ENCODE data around the gene ZNF784. TPM values are rescaled to one million over a fixed set of nuclear protein-coding genes. Genes with fewer than 3 reads are reported as not detected.

Gene ZNF784
- total RNA-seq, 3 donors from 2014 or later, result 3.3 to 3.4 (median 3.4) TPM

DNA sequence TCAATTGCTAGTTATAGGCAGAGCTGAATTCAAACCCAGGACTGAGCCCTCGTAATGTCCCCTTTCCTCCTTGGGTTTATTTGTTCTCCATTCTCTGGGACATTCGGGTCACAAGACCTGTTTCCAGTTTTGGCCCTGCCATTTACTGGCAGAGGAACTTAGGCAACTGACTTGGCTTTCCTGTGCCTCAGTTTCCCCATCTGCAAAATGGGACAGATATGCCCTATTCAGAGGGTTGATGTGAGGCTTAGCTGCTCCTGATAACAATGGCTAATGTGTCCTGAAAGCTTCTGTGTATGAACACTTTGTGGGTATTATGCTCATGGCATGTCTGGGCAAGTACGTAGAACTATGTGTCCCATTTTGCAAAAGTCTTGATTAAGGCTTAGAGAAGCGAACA lies 23.3 kb downstream of the ZNF784 start:
- DNase-seq, result no peak
- Mint-ChIP-seq H3K36me3 (ENCODE audit: insufficient read depth) (peaks cover 13% of the 10 kb centered on the region), H3K4me1 (ENCODE audit: low read depth) (peaks cover 26% of the 10 kb centered on the region), H3K9me3 (no peaks in the 10 kb centered on the region), H3K27me3 (ENCODE audit: low read depth) (no peaks in the 10 kb centered on the region), H3K4me3 (peak overlapping the region; percentile 77)
- ATAC-seq, result no peak

DNA sequence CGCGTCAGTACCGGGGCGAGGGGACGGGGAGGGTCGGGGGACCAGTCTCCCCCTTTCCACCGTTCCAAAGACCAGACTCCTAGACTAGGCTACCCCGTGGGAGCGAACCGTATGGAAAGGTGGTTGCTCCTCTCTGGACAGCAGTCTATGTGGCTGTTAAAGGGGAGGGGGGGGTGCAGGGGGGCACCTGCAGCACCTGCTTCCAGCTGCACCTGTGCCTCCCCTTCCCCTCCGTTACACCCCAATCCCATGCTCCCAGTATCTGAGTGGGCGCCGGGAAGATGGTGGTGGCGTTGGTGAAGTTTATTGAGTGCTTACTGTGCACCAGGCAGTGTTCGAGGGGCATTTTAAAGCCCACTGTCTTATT lies 23.7 kb downstream of the ZNF784 start:
- peaks cover 18% of the 10 kb centered on the region for H3K36me3 Mint-ChIP-seq (ENCODE audit: insufficient read depth)
- H3K4me3 Mint-ChIP-seq, result peak overlapping the region; percentile 77
- H3K9me3 Mint-ChIP-seq, result peaks cover 2% of the 10 kb centered on the region

DNA sequence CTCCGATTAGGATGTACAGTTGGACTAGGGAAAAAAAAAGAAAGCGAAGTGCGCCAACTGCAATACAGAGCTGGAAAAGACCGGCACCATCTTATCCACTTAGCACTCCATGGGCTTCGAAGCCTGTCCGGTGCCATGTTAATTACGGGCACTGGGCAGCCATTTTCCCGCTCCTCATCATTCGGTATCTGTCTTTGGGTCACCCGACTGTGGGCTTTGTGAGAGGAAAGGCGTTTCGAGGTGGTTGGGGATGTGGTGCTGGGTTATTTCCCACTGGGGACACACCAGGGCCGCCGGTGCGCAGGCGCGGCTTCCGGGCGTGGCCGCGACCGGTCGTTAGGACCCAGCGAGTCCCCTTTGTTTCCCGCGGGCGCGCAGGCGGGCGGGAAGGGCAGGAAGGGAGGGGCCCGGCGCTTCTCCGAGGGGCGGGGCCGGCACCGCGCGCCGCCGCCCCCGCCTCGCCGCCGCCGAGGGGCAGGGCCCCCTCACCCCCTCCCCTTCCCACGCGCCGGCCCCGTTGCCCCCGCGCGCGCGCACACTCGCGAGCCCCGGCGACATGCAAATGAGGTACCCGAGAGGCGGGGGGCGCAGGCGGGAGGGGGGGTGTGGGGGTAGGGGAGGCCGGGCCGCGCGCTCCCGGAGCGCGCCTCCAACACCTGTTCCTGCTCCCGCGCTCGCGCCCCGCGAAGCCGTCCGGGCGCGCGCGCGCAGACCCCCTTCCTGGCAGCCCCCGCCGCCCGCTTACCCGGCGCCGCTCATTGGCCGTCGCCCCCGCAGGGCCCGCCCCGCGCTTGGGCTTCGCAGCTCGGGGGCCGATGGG lies 24.3 kb downstream of the ZNF784 start, which contains the start of gene ZNF524:
TSS of gene ZNF524 (plus strand) at position 447 of the 820 bp plus-strand sequence. CDS start 1,825 bp downstream, outside the sequence.
- peak; percentile 62 to 63 for ATAC-seq
- peaks cover 24% of the 10 kb centered on the region for H3K36me3 Mint-ChIP-seq (ENCODE audit: insufficient read depth)
- H3K9me3 Mint-ChIP-seq, result peaks cover 8% of the 10 kb centered on the region
- peaks cover 24% of the 10 kb centered on the region for H3K4me1 Mint-ChIP-seq (ENCODE audit: low read depth)
- DNase-seq, result peak; percentile 77
- H3K4me3 Mint-ChIP-seq, result peak within 1 kb of the TSS; percentile 97
- no peaks in the 10 kb centered on the region for H3K27me3 Mint-ChIP-seq (ENCODE audit: low read depth)

More for the DNA sequence above, 23.7 kb downstream of the ZNF784 start:
- DNase-seq, result no peak
- no peaks in the 10 kb centered on the region for H3K27me3 Mint-ChIP-seq (ENCODE audit: low read depth)
- ATAC-seq, result no peak
- peaks cover 25% of the 10 kb centered on the region for H3K4me1 Mint-ChIP-seq (ENCODE audit: low read depth)

- ATAC-seq (peak; percentile 80 to 81), DNase-seq (peak; percentile 94)
- Mint-ChIP-seq H3K36me3 (ENCODE audit: insufficient read depth) (peaks cover 28% of the 10 kb centered on the region), H3K4me1 (ENCODE audit: low read depth) (peaks cover 21% of the 10 kb centered on the region), H3K9me3 (peaks cover 11% of the 10 kb centered on the region), H3K27me3 (ENCODE audit: low read depth) (no peaks in the 10 kb centered on the region), H3K4me3 (peak within 1 kb of the TSS; percentile 97)
Measured at GRCh38 chr19:55599468-55599841, 24.9 kb downstream of the ZNF784 start, which contains the start of gene FIZ1. Gene FIZ1 (minus strand): TSS chr19:55599517. CDS start chr19:55597865, 1,652 bp downstream.

DNA sequence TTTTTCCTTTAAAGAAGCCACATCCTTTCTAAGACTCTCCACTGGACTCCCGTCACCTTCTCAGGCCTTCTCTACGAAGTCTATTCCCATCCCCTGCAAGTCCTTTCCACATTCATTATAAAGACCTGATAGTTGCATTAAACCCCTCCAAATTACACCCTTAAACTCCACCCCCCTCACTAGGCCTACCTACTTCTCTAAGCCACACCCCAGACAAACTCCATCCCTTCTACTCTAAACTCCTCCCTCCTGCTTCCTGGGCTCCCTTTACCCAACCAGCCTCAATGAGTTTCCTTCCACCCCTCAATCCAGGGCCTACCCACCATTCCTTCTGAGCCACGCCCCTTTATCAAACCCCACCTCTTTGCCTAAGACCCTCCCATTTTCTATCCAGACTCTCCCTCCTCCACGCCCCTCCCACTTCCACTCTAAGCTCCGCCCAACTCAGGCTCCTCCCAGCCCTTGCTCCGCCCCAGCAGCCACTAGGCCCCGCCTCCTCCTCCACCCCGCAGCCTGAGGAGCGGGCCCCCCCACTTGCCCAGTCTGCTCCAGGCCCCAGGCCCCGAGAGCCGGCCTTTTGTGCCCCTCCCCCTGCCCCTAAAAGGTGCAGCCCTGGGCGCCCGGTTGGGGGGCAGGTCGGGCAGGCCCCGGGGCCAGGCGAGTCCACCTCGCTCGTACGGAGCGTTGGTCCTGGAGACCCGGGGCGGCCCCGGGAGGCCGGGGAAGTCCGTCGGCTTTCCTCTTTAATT lies 25.5 kb downstream of the ZNF784 start:
- peak; percentile 72 to 76 for ATAC-seq
- Mint-ChIP-seq H3K4me3 (peak overlapping the region; percentile 97), H3K27me3 (ENCODE audit: low read depth) (no peaks in the 10 kb centered on the region), H3K4me1 (ENCODE audit: low read depth) (peaks cover 19% of the 10 kb centered on the region), H3K36me3 (ENCODE audit: insufficient read depth) (peaks cover 28% of the 10 kb centered on the region), H3K9me3 (peaks cover 11% of the 10 kb centered on the region)
- DNase-seq, result peak; percentile 89

DNA sequence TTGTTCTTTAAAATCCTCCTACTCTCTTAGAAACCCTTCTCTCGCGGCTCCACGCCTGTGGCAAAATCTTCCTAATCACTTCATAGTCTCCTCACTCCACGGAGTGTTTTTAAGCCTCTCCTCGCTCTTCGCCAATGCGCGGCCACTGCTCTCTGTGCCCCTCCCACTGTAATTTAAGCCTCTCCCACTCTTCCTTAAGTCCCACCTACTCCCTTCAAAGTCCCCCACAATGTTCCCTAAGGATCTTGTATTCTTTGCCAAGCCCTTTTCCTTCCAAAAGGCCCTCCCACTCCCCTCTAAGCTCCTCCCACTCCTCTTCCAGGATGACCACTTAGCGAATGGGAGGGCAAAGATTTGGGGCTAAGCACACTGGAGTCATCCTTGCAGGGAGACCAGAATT lies 26.3 kb downstream of the ZNF784 start:
- H3K27me3 Mint-ChIP-seq (ENCODE audit: low read depth), result no peaks in the 10 kb centered on the region
- peaks cover 11% of the 10 kb centered on the region for H3K9me3 Mint-ChIP-seq
- DNase-seq, result no peak
- H3K4me1 Mint-ChIP-seq (ENCODE audit: low read depth), result peaks cover 17% of the 10 kb centered on the region
- H3K4me3 Mint-ChIP-seq, result no peak overlapping the region
- peaks cover 28% of the 10 kb centered on the region for H3K36me3 Mint-ChIP-seq (ENCODE audit: insufficient read depth)
- ATAC-seq, result no peak

DNA sequence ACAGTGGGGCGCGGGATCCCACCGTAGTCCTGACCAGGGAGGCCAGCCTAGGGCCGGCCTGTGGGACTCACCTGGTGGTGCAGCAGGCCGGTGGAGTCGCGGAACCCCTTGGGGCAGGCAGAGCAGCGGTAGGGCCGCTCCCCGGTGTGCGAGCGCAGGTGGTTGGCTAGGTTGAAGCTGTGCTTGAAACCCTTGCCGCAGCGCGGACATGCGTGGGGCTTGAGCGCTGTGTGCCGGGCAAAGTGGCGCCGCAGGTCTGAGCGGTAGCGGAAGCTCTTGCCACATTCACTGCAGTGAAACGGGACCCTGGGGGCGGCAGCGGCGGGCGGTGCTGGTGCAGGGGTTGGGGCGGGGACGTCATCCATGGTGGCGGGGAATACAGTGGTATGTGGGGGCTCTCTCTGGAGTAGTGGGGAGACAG lies 26.9 kb downstream of the ZNF784 start:
- Mint-ChIP-seq H3K4me1 (ENCODE audit: low read depth) (peaks cover 17% of the 10 kb centered on the region), H3K36me3 (ENCODE audit: insufficient read depth) (peaks cover 28% of the 10 kb centered on the region), H3K27me3 (ENCODE audit: low read depth) (no peaks in the 10 kb centered on the region), H3K4me3 (no peak overlapping the region), H3K9me3 (peaks cover 11% of the 10 kb centered on the region)
- ATAC-seq, result no peak
- no peak for DNase-seq

DNA sequence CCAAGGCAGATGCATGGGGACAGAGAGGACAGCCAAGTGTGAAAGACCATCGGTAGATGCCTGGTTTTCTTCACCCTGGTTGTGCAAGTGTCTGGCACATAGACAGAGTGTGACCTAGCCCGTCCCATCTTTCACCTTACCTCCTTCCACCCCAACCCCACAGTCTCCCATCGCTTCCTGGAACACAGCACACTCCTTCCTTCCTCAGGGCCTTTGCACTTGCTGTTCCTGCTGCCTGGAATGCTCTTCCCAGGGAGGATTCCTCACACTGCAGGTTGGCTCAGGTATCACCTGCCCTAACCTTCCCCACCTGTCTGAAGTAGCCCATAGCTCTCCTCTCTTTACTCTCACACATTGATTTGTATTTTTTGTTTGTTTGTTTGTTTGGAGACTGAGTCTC lies 28.1 kb downstream of the ZNF784 start:
- H3K4me1 Mint-ChIP-seq (ENCODE audit: low read depth), result peaks cover 12% of the 10 kb centered on the region
- H3K4me3 Mint-ChIP-seq, result no peak overlapping the region
- no peaks in the 10 kb centered on the region for H3K27me3 Mint-ChIP-seq (ENCODE audit: low read depth)
- peaks cover 11% of the 10 kb centered on the region for H3K9me3 Mint-ChIP-seq
- DNase-seq, result no peak
- ATAC-seq, result no peak
- H3K36me3 Mint-ChIP-seq (ENCODE audit: insufficient read depth), result peaks cover 34% of the 10 kb centered on the region

DNA sequence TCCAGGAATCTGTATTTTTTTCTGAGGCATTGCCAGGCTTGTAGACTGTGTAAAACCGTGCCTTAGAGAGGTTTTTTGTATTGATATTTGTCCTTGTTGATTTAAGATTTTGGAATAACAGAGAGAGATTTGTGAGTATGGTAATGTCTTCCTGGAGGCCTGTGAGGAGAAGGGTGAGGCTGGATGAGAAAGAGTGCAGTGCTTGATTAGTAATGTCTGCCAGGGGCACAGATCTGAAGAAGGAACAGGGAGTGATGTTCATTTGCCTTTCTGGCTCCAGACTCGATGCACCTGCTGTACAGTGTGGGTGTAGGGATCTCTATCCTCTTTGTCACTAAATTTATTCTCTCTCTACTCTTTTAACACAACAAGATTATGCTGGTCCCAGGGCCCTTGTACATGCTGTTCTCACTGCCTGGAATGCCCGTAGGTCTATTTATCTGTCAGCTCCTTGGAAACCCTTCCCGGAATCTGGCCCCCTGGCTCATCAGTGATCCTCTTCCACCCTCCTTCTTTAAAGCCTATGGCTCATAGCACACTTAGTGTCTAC lies 29.3 kb downstream of the ZNF784 start:
- Mint-ChIP-seq H3K27me3 (ENCODE audit: low read depth) (no peaks in the 10 kb centered on the region), H3K9me3 (peaks cover 11% of the 10 kb centered on the region), H3K4me3 (no peak overlapping the region), H3K4me1 (ENCODE audit: low read depth) (peaks cover 7% of the 10 kb centered on the region), H3K36me3 (ENCODE audit: insufficient read depth) (peaks cover 36% of the 10 kb centered on the region)
- DNase-seq (no peak), ATAC-seq (no peak)

DNA sequence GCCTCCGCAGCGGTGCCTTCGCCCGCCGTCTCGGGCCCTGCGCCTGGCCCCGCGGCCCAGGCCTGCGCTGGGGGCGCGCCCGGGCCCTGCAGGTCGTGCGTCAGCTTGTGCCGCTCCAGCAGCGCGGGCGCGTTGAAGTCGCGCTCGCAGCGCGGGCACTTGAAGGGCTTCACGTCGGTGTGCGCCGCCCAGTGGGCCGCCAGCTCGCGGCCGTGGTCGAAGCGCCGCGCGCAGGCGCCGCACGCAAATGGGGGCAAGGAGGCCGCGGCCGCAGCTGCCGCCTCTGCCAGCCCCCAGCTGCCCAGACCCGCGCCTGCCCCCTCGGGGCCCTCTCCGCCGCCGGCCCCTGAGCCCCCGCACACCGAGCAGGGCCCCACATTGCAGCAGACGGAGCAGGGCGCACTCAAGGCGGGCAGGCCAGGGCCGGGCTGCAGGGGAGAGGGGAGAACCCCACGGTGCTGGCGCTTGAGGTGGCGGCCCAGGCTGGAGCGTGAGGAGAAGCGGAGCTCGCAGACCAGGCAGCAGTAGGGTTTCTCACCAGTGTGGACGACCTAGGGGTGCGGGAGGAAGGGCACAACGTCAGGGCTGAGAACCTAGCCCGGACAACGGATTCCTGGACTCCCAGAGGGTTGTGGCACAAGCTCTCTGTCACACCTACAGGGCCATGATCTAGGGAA lies 31.1 kb downstream of the ZNF784 start:
- H3K36me3 Mint-ChIP-seq (ENCODE audit: insufficient read depth), result peaks cover 32% of the 10 kb centered on the region
- DNase-seq (no peak), ATAC-seq (no peak)
- no peaks in the 10 kb centered on the region for H3K27me3 Mint-ChIP-seq (ENCODE audit: low read depth)
- H3K9me3 Mint-ChIP-seq, result peaks cover 11% of the 10 kb centered on the region
- H3K4me3 Mint-ChIP-seq, result no peak overlapping the region
- H3K4me1 Mint-ChIP-seq (ENCODE audit: low read depth), result peaks cover 9% of the 10 kb centered on the region

- no peak for ATAC-seq
- no peaks in the 10 kb centered on the region for H3K27me3 Mint-ChIP-seq (ENCODE audit: low read depth)
- peaks cover 11% of the 10 kb centered on the region for H3K9me3 Mint-ChIP-seq
- H3K4me3 Mint-ChIP-seq, result no peak overlapping the region
- H3K36me3 Mint-ChIP-seq (ENCODE audit: insufficient read depth), result peaks cover 32% of the 10 kb centered on the region
- DNase-seq, result no peak
- peaks cover 11% of the 10 kb centered on the region for H3K4me1 Mint-ChIP-seq (ENCODE audit: low read depth)
Measured at GRCh38 chr19:55592391-55593090, 31.8 kb downstream of the ZNF784 start.

DNA sequence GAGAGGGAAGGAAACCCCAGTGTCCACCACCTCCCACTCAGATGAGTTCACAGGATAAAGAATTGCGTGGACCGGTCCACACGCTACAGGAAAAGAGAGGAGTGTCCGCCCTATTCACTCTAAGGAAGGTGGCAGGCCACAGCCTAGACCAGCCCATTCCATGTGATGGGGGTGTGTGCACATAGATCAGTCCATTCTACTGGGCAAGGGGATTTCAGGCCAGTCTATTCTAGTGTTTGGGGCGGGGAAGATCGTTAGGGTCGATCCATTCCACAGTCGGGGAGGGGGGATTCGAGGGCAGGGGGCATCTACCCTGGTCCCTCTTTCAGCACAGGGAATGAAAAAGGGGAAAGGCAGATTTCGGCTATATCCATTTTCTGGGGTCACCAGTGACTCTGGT lies 32.8 kb downstream of the ZNF784 start:
- Mint-ChIP-seq H3K4me3 (no peak overlapping the region), H3K9me3 (peaks cover 11% of the 10 kb centered on the region), H3K36me3 (ENCODE audit: insufficient read depth) (peaks cover 27% of the 10 kb centered on the region), H3K27me3 (ENCODE audit: low read depth) (no peaks in the 10 kb centered on the region), H3K4me1 (ENCODE audit: low read depth) (peaks cover 18% of the 10 kb centered on the region)
- ATAC-seq (no peak), DNase-seq (no peak)

DNA sequence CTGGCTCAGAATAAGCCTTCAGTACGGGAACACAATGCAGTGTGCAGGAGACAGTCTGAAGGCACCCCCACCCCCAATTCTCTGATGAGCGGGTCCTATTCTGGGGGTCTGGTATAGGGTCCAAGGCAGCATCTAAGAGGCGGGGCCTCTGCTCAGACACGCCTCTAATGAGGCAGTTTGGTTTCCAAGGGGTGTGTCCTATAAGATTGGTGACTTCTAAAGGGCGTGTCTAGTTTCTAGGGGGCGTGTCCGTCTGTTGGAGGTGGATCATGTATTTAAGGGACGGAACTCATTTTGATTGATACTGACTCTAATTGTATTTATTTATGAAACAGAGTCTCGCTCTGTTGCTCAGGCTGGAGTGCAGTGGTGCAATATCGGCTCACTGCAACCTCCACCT lies 33.7 kb downstream of the ZNF784 start:
- Mint-ChIP-seq H3K9me3 (peaks cover 8% of the 10 kb centered on the region), H3K4me1 (ENCODE audit: low read depth) (peaks cover 25% of the 10 kb centered on the region), H3K27me3 (ENCODE audit: low read depth) (no peaks in the 10 kb centered on the region), H3K4me3 (no peak overlapping the region), H3K36me3 (ENCODE audit: insufficient read depth) (peaks cover 18% of the 10 kb centered on the region)
- DNase-seq, result no peak
- no peak for ATAC-seq

Data from activated T-cell treated with anti-CD3 and anti-CD28 coated beads, Interleukin-2, amount 50 U/mL, for 4 hours (primary cell).